HG03196 (cell line): ENCODE measurements around the gene CCNQ.

Experiments used
- ATAC-seq: cut with Tn5 transposase; IDR thresholded peaks from one replicate; pipeline ENCODE4 v1.9.1; 2021; ENCODE audit not compliant: unreplicated experiment

CCNQ gene

DNA sequence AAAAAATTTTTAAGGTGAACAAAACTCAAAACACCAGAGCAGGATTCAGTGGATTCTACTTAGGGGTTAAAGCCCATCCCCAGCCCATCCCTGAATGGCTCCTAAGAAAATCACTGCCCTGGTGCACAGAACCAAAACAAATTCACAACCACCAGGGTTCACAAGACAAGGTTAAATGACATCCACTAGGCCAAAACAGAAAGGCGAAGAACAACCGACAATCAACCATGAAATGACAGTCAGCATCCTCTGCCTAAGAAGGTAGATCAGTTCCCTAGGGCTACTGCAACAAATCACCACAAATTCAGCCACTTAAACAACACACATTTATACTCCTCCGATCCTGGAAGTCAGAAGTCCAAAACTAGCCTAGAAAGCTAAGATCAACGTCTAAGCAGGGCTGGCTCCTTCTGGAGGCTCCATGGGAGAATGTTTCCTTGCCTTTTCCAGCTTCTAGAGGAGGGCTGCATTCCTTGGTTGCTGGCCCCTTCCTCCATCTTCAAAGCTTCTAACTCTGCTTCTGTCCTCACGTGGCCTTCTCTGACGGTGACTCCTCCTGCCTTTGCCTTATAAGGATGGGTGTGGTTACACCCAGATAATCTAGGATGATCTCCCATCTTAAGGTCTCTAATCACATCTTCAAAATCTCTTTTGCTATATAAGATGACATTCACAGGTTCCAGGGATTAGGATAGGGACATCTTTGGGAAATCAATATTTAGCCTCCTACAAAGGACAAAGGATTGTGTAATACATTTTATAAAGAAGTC, 1.8 kb downstream of the CCNQ start:
- no peak for ATAC-seq

DNA sequence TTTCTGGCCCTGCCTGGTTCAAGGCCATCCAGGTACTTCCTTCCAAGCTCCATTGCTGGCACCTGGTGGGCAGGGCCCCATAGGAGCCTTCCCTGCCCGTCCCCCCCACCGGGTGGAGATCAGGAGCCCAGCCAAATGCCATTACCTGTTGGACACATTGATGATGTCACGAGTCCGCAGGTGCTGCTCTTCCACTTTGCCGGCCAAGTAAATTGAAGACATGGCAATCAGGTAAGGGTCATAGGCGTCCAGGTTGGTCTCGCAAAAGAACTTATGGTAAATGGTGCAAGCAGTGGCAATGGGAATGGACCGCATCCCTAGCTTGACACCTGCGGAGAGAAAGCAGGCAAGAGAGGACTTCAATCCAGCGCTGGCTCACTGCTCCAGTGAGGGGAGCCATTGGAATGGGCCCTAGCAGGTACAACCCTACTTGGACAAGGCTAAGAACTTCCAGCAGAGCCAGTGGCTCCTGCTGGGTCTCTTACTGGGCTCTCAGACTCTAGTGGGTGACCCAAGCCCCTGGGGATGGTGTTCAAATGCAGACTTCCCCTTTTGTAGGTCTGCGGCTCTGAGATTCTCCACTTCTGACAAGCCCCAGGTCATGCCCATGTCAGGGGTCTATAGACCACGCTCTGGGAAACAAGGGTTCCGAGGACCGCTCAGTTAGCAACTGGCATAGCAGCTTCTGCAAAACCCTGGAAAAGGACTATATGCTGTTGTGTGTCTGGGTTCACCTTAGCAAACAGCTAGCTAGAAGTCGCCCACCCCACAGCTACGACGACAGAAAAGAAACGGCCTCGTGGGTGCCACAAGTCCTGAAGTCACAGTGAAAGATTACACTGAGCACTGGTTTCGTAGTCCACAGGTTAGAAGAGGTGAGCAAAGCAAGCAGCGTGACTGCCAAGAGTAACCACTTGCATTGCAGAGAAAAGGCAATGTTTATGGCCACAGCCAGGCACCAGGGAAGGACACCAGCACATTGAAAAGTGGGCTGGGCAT, 2.8 kb downstream of the CCNQ start:
- no peak for ATAC-seq

DNA sequence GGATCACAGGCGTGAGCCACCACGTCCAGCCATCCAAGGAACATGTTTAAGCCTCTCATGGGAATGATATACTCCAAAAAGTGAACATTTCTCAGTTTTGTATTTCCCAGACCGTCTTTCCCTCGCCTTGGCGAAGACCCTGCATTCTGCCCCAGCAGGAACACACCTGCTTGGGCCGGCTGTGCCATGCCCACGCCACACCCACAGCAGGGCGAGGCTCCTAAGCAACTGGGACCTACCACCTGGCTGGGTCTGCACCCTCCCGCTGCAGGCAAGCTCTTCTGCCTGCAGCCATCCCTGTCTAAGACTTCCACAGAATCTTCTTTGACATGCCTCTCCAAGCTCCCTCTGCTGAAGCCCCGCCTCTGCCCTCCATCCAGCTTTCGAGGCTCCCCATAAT, 3.6 kb downstream of the CCNQ start:
- ATAC-seq = no peak

DNA sequence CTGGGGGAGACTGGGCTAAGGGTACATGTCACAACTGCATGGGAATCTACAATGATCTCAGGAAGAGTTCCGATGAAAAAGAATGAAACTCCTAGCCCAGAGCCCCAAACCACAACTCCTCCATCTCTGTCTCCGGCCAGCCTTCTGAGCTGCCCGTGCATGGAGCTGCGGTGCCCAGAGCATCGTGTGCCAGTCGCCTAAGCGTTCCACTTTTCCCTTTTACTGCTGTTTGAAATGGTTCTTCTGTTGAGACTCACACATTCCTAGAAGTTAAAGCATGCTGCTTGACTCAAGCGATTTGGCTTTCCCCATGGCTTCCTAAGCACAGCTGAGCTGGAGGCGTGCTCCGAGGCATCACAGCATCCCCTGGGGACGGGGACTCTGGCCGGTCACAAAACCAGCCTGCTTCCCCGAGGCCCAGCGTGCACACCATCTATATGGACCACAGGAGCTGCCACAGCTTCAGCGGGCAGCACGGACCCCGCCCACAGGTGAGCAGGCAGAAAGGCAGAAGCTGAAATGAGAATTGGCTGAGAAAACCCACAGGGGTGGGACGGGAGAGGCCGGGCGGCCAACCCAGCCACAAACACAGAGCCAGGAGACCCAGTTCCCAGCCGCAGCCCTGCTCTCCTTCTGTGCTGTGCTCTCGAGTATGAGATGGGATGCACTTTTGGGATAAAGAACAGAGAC, 5.0 kb downstream of the CCNQ start:
- no peak for ATAC-seq

DNA sequence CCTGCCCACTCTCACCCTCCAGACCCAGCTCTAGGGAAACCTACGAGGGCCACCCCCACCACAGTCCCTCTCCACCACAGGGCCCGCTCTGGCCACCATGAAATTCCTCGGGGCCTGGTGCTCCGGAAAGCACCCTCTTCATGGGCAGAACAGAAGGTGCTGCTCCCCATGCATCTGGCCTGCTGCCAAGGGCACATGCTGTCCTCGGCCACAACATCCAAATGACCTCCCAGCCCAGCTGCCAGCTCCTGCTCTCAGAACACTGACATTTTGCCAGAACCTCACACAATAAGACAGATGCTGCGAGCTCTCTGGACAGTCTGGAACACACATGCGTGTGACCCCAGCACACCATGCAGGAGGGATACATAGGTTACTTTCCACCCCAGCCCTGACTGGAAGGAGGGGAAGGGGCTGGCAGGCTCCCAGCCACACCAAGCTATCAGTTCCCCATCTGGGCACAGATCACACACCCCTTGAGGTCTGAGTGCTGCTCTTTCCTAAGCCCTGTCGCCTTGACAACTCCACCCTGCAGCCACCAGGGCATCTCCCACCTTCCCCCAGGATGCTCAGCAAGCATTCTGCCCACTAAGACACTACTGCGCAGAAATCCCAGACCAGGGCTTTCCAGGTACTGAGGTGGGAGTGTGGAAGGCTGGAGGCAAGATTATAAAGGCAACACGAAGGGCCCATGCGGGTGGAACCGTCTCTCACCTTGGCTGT, 5.8 kb downstream of the CCNQ start:
- ATAC-seq = no peak

DNA sequence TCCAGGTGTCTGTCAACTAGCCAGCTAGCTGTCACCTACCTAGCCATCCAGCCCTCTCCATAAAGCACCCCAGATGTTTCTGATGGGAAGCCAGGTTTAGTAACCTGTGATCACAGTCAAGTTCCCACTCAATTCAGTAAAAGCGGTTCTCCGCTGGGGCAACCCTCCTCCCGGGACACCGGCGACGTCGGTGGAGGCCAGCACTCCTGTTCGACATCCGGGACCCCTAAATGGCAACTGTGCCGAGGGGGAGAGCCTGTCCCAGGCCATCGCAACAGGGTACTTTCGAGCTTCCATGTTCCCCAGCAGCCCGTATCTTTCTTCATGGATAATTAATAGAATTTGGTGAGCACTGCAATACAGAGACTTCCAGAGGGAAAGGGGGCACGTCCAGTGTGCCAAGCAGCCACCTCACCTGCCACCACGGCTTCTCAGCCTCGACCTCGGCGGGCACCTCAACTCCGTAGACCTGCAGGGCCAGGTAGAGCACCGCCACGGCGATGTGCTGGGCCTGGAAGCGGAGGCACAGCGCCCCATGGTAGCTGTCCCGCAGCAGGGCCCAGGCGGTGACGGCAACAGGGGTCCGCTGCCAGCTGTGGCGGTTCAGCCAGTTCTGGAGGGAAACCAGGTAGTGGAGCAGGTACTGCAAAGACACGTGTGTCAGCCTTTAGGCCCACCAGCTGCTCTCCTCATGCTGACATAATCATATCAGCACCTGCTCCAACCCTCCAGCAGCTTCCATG, 6.7 kb downstream of the CCNQ start:
- no peak for ATAC-seq

DNA sequence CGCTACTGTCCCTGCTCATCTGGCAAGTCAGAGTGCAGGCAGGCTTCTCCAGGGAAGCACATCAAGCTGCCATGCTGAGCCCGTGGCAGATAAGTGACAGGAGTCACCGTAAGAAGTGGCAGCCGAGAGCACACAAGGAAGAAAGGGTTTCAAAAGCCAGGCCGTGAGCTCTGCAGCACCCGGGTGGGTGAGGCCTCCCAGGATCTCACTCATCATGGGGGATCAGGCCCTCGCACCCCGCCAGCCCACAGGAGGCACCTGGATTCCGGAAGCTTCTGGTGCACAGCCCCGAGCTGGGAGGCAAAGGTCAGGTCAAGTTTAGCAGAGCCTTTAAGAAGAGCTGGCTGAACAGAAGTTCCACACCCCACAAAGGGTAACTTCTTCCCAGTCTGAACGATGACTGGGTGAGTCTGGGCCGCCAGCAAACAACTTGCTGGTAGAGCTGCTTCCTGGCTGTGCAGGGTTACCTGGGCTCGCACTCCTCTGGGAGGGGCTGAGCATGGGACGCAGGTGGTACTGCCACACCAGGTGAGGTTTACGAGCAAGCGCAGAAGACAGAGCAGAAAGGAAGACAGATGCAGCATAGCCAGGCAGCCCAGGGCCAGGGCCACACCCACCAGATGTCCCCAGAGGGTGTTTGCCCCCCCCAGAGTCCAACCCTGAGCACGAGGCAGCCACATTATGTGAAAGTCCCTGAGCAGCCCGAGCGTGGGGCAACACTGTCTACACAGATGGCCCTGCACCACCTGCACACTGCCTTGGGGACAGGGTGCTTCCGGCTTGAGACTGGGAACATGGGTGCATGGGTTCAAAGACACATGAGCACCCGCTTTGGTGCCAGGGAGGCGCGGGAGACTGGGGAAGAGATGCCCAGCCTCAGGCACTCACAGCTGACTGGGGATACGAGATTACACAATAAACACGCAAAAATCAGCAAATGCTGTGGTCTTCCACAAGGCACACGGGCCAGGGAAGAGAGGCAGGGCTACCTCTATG, 7.7 kb downstream of the CCNQ start:
- no peak for ATAC-seq

DNA sequence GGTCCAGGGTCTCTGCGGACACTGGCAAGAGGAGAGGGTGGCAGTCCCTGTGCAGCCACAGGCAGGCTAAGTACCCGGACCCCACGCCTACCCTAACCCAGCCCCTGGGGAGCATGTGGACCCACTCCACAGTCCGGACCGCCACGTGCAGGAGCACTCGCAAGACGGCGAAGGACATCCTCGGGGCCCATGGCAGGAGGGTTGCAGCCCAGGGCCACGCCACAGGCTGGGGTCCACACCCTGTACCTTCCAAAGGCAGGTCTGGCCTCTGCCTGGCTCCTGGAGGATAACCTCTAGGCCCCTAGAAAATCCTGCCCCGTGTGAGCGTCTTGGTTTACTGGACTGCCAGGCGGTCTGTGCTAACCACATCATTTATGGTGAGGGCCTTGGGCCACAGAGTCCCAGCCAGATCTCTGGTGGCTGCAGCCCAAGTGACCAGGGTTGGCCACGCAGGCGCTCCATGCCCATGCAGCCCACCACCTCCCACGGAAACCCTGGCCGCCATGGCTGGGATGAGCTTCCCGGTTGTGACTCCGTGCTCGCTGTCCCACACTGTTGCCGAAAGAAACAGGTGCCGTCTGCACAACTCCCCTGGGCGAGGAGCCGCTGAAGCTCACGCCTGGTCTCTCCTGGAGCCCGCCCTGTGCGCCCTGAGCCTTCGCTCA, 10.0 kb downstream of the CCNQ start:
- no peak for ATAC-seq

DNA sequence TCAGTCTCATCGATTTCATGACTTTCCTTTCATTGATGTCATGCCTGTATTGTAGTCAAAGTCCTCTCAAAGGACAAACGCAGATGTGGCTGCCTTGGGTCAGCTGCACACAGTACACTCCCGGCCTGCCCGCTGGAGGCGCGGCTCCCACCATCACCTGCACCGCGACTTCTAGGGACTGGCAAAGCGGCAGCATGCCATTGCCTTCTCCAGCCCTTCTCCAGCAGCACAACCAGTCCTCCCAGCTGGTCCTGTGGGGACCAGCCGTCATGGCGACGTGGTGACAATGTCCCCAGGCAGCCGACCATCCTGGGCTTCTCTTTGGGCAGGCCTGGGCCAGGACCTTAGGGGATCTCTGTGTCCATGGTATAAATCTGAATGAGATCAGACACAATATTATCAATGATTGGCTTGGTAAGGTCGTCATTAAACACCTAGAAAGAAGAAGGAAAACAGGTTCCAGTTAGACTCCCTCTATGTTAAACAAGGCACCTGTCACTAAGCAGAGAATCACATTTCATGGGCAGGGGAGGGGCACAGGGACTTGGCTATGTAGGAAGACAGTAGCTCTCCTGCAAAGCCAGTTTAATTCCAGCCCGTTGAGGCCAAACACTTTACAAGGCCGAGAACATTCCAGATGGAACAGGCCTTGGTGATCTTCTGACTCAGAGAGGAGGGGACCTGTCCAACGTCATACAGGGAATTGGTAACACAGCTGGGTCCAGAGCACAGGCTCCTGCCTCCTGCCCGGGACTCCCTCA, 10.7 kb downstream of the CCNQ start:
- ATAC-seq = no peak

DNA sequence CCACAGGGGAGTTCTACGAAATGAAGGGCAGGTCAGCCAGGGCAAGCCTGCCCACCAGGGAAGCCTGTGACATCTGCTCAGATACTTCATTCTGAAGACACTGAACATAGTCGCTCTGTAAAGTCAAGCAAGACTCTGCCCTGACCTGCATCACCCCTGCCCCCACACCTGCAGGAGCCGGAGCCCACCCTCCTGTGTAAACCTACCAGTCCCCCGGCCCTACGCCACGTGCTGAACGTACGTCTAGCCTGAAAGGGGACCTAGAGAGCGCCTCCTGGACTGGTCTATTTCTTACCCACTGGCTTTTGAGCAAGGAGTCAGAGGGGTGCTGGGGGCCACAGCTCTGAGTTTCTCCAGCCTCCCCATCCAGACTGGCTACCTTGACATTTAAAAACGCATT, 11.6 kb downstream of the CCNQ start:
- ATAC-seq = no peak

DNA sequence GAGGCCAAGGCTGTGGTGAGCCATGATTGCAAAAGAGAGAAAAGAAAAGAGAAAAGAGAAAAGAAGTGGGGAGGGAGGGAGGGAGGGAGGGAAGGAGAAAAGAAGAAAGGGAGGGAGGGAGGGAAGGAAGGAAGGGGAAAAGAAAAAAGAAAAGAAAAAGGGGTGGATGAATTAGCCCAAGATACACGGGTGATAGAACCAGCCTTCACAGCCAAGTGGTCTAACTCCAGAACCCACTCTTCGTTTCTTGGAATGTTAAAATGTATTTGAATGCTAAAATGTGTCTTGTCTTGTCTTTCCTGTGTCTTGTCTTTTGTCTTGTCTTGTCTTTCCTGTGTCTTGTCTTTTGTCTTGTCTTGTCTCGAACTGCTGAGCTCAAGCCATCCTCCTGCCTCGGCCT, 13.1 kb downstream of the CCNQ start:
- no peak for ATAC-seq

DNA sequence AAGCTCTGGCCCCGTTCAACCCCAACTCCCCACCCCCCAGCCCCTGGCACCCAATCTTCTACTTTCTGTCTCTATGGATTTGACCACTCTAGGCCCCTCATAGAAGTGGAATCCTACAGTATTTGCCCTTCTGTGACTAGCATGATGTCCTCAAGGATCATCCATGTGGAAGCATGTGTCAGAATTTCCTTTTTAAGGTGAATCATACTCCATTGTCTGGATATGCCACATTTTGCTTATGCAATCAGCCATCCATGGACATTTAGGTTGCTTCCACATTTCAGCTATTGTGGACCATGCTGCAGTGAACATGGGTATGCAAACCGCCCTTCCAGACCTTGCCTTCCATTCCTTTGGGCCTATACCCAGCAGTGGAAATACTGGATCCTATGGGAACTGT, 15.5 kb downstream of the CCNQ start:
- no peak for ATAC-seq

DNA sequence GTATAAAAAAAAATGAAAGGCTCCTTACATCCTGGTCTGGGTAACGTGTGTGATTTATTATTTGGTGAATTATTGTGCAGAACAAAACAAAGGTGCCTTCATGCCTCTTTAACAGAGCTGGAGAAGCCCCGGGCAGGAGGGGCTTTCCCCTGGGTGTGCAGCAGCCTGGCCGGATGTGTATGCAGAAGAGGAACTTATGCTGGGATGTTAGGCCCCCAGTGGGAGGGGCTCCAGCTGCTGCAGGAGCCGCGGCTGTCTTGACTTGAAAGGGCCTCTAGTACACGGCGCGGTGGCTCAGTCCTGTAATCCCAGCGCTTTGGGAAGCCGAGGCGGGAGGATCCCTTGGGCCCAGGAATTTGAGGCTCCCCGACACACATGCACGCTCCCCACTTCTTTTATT, 16.0 kb downstream of the CCNQ start:
- ATAC-seq = peak; percentile 98

DNA sequence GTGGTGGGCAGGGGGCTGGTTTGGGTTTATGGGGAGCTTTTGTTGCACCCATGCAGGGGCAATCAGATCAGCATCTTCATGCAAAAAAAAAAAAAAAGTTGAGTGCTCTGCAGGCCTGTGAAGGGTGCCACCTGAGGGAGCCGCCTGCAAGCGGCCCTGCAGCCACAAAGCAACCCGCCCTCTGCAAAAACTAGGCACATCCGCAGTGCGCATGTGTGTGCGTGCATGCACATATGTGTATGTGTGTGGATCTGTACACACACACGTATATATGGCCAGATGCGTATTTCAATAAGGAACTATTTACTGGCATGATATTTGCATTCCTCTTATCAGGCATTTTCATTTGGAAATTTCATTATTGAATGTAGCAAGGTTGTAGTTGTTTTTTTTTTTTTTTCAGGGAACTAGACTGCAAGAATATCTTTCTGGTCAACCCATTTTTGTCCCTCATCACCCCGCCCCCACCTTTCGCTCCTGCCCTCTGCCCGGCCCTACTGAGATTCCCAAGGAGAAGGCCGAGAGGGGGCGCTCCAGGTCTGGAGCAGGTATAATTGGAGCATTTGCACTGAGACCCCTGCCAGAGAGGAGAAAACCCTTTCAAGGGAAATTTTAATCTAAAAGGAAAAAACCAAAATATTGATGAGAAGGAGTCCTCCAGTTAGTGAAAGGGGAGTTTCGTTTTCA, 18.1 kb downstream of the CCNQ start:
- no peak for ATAC-seq

DNA sequence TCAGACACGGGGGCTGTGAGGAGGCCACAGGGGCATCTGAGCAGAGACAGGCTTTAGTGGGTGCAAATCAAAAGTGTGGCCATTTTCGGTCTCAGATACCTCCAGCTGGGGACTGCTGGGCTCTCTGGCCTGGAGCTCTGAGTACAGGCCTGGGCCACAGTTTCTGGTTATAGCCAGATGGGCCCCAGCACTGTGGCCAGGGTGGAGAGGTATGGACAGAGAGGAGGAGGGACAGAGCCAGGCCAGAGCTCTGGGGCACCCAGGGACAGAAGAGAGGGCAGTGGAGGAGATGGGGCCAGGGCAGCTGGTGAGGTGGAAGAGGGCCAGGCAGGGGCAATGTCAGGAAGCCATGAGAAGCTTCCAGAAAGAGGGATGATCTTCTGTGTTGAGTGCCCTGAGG, 20.1 kb downstream of the CCNQ start:
- no peak for ATAC-seq

DNA sequence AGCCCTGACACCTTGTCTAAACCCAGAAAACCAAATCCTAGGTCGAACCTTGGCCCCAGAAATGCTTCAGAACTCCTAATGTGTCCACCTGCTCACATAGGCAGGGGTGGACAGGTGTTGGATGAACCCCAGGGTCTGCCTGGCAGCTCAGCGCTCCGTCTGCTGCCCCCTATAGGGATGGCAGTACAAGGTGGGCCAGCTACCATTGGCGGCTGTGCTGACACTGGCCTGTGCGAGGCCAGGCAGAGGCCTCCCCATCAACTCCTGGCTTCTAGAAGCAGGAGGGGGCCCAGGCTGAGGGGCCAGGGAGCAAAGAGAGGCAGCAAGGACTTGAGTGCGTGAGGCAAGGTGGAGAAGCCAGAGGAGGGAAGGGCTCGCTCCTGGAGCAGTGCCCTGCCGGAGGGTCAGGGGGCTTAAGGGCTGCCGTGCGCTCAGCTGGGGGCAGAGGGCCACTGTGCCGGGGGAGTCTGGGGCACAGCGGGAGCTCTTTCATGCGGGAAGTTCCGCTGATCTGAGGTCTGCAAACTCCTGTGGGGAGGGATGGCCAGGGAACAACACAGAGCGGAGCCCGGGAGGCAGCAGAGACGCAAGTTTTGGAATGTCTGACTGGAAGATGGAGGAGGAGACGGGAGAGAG, 20.6 kb downstream of the CCNQ start:
- ATAC-seq = no peak

DNA sequence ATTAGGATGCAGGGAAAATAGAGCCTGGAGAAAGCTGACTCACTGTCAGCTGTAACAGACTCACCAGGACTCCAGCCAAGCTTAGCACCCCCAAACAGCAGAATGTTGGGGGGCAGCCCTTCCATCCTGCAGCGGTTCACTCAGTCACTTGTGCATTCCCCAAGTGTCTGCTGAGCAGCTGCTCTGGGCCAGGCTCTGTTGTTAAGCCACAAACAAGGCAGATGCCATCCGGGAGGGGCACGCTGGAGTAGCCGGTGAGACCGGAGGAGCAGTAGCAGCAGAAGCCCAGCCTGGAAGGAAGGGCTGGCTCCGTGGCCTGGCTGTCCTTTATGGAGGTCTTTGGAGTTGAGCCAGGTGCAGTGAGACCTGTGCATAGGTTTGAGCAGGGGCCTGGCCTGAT, 22.0 kb downstream of the CCNQ start:
- ATAC-seq = no peak
